ENCODE measurements around the gene ADIPOR1. TPM values are rescaled to one million over a fixed set of nuclear protein-coding genes. Genes with fewer than 3 reads are reported as not detected.
A peak's percentile ranks its signal among the peaks of the same experiment; 100 is the strongest.
"Not testable (repeated sequence)": the region's sequence is repeated elsewhere in the genome, so short reads cannot be mapped to it uniquely, and the experiment has no call there.

The ADIPOR1 gene, protein sequence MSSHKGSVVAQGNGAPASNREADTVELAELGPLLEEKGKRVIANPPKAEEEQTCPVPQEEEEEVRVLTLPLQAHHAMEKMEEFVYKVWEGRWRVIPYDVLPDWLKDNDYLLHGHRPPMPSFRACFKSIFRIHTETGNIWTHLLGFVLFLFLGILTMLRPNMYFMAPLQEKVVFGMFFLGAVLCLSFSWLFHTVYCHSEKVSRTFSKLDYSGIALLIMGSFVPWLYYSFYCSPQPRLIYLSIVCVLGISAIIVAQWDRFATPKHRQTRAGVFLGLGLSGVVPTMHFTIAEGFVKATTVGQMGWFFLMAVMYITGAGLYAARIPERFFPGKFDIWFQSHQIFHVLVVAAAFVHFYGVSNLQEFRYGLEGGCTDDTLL
- total RNA-seq: 84.0 TPM

DNA sequence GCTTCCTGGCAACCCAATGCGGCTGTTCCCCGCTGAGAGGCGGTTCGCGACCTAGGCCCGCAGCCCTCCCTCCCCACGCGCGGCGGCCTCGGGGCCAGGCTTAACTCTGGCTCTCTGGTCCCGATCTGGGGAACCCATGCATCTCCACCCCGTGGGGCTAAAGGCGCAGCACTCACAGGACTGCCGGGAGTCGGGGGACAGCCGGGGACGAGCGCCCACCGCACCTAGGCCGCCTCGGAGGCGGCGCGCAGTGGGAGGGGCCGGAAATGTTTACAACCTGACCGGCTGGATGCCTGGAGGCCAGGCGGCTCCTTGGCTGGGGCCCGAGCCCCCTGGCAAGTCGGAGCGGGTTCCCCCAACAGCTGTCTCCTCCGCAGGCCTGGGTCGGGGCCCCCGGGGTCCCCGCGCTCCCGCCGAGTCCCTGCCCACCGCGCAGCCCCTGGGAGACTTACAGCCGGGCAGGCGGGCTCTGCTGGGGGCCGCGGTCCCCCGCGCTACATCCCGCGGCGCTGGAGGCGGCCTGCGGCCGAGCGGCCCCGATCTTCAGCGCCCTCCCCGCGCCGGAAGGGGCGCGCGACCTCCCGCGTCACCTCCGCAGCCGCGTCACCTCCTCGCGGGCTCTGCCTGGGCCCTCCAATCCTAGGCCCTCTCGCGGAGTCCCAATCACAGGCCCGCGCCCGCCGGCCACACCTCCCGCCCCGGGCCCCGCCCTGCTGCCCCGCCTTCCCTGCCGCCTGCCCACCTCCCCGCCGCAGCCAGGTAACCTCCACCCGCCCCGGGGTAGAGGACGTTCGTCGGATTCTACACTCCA lies at the start of gene ADIPOR1:
Gene ADIPOR1, minus strand, starts transcription at position 580 of the 811 bp plus-strand sequence. CDS start 7,242 bp downstream, outside the sequence.
- Histone ChIP-seq H3K9me3 (no peaks in the 10 kb centered on the region), H3K4me1 (peaks cover 55% of the 10 kb centered on the region), H3K27ac (peak within 1 kb of the TSS; percentile 99), H3K36me3 (peaks cover 0 to 17% of the 10 kb centered on the region in 2 donors), H3K4me3 (peak within 1 kb of the TSS; percentile 94 to 100), H3K27me3 (no peaks in the 10 kb centered on the region)
- intact Hi-C loops (cut with DNase I): no loop called here
- peak; percentile 23 to 92 for TF ChIP-seq POLR2A (IDR thresholded peaks at IDR 0.05)
- TF ChIP-seq, protein P1, sequence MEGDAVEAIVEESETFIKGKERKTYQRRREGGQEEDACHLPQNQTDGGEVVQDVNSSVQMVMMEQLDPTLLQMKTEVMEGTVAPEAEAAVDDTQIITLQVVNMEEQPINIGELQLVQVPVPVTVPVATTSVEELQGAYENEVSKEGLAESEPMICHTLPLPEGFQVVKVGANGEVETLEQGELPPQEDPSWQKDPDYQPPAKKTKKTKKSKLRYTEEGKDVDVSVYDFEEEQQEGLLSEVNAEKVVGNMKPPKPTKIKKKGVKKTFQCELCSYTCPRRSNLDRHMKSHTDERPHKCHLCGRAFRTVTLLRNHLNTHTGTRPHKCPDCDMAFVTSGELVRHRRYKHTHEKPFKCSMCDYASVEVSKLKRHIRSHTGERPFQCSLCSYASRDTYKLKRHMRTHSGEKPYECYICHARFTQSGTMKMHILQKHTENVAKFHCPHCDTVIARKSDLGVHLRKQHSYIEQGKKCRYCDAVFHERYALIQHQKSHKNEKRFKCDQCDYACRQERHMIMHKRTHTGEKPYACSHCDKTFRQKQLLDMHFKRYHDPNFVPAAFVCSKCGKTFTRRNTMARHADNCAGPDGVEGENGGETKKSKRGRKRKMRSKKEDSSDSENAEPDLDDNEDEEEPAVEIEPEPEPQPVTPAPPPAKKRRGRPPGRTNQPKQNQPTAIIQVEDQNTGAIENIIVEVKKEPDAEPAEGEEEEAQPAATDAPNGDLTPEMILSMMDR (IDR thresholded peaks at IDR 0.05): no peak
- peak in 1 of 2 donors; percentile 57 for TF ChIP-seq POLR2AphosphoS5 (IDR thresholded peaks at IDR 0.05; ENCODE audit: insufficient read depth in 1 of 2, low read depth in 1 of 2)
- DNase-seq (ENCODE audit: extremely low spot score in 2 of 2): no peak

DNA sequence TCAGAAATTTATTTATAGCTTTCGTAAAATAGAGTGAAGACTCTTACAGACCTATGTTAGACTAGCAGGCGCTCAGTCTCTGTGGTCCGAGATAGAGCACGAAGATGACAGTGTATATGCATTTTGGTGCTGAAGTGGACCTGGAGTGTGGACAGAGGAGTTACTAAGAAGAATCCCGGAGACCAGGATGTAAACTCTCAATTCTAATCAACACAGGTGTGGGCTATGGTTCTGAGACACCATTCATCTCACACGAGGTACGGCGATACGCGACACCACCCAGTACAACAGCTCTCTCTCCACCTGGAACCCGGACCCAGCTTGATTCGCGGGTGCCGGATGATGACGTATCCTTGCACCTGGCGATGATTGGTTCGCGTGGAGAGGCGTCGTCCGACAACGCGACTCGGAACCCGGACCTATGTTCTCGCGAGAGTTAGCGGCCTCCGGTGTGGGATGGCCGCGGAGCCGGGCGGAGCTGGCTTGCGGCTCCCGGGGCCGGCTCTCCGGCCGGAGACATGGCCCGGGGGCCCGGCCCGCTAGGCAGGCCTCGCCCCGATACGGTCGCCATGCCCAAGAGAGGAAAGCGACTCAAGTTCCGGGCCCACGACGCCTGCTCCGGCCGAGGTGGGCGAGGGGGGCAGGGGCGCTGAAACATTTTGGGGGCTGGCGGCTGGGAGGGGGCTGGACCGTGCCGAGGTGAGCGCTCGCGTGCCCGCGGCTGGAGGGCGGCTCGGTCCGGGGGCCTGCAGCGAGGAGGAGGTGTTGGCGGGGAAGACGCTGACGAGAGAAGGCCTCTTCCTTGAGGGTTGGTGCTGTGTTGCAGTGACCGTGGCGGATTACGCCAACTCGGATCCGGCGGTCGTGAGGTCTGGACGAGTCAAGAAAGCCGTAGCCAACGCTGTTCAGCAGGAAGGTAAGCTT lies 49.1 kb upstream of the ADIPOR1 start, which contains the start of gene TMEM183A:
Gene TMEM183A, plus strand, starts transcription at position 427 of the 924 bp plus-strand sequence. Its CDS starts 92 bp downstream, at position 519.
- intact Hi-C loops (cut with DNase I): no loop called here
- Histone ChIP-seq H3K27ac (peak within 1 kb of the TSS; percentile 87), H3K4me3 (peak within 1 kb of the TSS; percentile 80 to 89), H3K9me3 (no peaks in the 10 kb centered on the region), H3K36me3 (peaks cover 0 to 29% of the 10 kb centered on the region in 2 donors), H3K27me3 (no peaks in the 10 kb centered on the region), H3K4me1 (peaks cover 29% of the 10 kb centered on the region)
- peak in 1 of 2 donors; percentile 79 for TF ChIP-seq POLR2A (IDR thresholded peaks at IDR 0.05)
- peak; percentile 92 to 93 for TF ChIP-seq POLR2AphosphoS5 (IDR thresholded peaks at IDR 0.05; ENCODE audit: insufficient read depth in 1 of 2, low read depth in 1 of 2)
- TF ChIP-seq, protein P1 (IDR thresholded peaks at IDR 0.05): no peak
- DNase-seq (ENCODE audit: extremely low spot score in 2 of 2): peak in 1 of 2 donors; percentile 96

DNA sequence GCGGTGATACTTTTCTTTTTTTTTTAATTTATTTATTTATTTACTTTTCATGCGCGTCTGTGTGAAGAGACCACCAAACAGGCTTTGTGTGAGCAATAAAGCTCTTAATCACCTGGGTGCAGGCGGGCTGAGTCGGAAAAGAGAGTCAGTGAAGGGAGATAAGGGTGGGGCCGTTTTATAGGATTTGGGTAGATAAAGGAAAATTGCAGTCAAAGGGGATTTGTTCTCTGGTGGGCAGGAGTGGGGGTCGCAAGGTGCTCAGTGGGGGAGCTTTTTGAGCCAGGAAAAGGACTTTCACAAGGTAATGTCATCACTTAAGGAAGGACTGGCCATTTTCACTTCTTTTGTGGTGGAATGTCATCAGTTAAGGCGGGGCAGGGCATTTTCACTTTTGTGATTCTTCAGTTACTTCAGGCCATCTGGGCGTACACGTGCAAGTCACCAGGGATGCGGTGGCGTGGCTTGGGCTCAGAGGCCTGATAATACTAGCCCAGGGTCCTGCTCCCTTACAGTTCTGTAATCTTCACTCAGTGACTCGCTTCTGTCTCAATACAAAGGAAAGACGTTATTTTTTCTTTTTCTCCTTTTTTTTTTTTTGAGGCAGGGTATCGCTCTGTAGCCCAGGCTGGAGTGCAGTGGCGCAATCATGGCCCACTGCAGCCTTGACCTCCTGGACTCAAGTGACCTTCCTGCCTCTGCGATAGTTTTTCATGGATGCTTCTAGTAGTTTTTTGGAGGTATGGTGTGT lies 47.5 kb upstream of the ADIPOR1 start:
- DNase-seq (ENCODE audit: extremely low spot score in 2 of 2); H3K9me3 ChIP-seq; H3K4me3 ChIP-seq; H3K27me3 ChIP-seq; H3K27ac ChIP-seq; intact Hi-C loops (cut with DNase I): not testable (repeated sequence)
- Histone ChIP-seq H3K4me1 (peaks cover 29% of the 10 kb centered on the region), H3K36me3 (peaks cover 0 to 15% of the 10 kb centered on the region in 2 donors)

DNA sequence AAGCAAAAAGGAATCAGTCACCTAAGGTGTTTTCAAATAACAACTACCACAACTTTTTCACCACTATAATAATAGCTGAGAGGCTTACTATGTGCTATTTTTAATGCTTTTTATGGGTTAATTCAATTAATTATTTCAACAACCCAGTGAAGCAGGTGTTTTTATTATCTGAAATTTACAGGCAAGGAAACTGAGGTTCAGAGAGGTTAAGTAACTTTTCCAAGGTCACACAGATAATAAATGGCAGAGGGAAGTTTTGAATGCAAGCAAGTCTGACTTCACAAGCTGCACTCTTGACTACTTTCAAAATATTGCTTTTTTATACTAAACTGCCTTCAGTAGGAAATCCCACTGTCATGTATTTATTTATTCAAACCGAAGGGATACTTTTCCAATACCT lies 44.8 kb upstream of the ADIPOR1 start:
- Histone ChIP-seq H3K27ac (no peak overlapping the region), H3K4me1 (peaks cover 11% of the 10 kb centered on the region), H3K36me3 (no peaks in the 10 kb centered on the region), H3K4me3 (no peak overlapping the region), H3K27me3 (no peaks in the 10 kb centered on the region), H3K9me3 (no peaks in the 10 kb centered on the region)
- no peak for DNase-seq (ENCODE audit: extremely low spot score in 2 of 2)
- intact Hi-C loops (cut with DNase I): no loop called here
- TF ChIP-seq POLR2A (IDR thresholded peaks at IDR 0.05): no peak
- TF ChIP-seq POLR2AphosphoS5 (IDR thresholded peaks at IDR 0.05; ENCODE audit: insufficient read depth in 1 of 2, low read depth in 1 of 2): no peak

DNA sequence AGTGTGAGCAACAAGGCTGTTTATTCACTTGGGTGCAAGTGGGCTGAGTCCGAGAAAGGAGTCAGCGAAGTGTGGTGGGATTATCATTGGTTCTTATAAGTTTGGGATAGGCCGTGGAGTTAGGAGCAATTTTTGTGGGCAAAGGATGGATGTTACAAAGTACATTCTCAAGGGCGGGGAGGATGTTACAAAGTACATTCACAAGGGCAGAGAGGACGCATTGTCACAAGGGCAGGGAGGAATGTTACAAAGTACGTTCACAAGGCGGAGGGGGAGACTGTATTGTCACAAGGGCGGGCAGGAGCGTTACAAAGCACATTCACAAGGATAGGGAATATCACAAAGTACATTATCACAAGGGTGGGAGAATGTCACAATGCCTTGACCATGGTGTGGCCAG lies 43.9 kb upstream of the ADIPOR1 start:
- Histone ChIP-seq H3K4me3 (no peak overlapping the region), H3K27ac (no peak overlapping the region), H3K4me1 (peaks cover 8% of the 10 kb centered on the region), H3K36me3 (no peaks in the 10 kb centered on the region), H3K9me3 (no peaks in the 10 kb centered on the region), H3K27me3 (no peaks in the 10 kb centered on the region)
- no peak for DNase-seq (ENCODE audit: extremely low spot score in 2 of 2)
- intact Hi-C loops (cut with DNase I): no loop called here
- TF ChIP-seq, protein P1 (IDR thresholded peaks at IDR 0.05): no peak
- TF ChIP-seq POLR2A (IDR thresholded peaks at IDR 0.05): no peak
- TF ChIP-seq POLR2AphosphoS5 (IDR thresholded peaks at IDR 0.05; ENCODE audit: insufficient read depth in 1 of 2, low read depth in 1 of 2): no peak
